ENCODE results near the gene PDCD6IP. TPM values are rescaled to one million over a fixed set of nuclear protein-coding genes. Genes with fewer than 3 reads are reported as not detected.
"Not testable (repeated sequence)": the region's sequence is repeated elsewhere in the genome, so short reads cannot be mapped to it uniquely, and the experiment has no call there.

PDCD6IP gene
- total RNA-seq, 1 experiment from 2014 or later = 205 TPM

- H3K4me3 ChIP-seq (ENCODE audit: low read depth in 2 of 2, low read length in 2 of 2) = no peak overlapping the region
- no peak for ATAC-seq
- no peak for DNase-seq (ENCODE audit: low read depth, low spot score)
- no TSS peak for BruUV-seq (replicated peaks)
- intact Hi-C loops (cut with micrococcal nuclease; ENCODE audit: unreplicated experiment) (no loop called here), in situ Hi-C loops (cut with HindIII; ENCODE audit: low pct_unique_long_range_greater_than_20kb, low sequenced_read_pairs) (no loop called here)
- ChIA-PET CTCF (no interaction called here), POLR2A (no interaction called here)
- TF ChIP-seq SIN3A (IDR thresholded peaks at IDR 0.05; ENCODE audit: borderline replicate concordance, insufficient read depth, low read depth, low read length) (no peak), TCF7L2 (IDR thresholded peaks at IDR 0.05; ENCODE audit: low read depth, low read length) (no peak), POLR2AphosphoS5 (IDR thresholded peaks at IDR 0.05; ENCODE audit: low read depth, low read length) (no peak), REST (IDR thresholded peaks at IDR 0.05; ENCODE audit: insufficient read depth in 1 of 2, low read depth in 2 of 2, low read length in 1 of 2) (no peak), CTCF (IDR thresholded peaks at IDR 0.05) (no peak)
- peaks cover 5% of the 10 kb centered on the region; the same call in 1 of the 2 replicates for H3K36me3 ChIP-seq (ENCODE audit: control insufficient read depth, insufficient read depth, low read length)
- H3K9me3 ChIP-seq (ENCODE audit: control insufficient read depth, insufficient read depth, low read depth, low read length) = no peaks in the 10 kb centered on the region
- H3K27ac ChIP-seq (ENCODE audit: low read length) = no peak overlapping the region
- no peaks in the 10 kb centered on the region for H3K27me3 ChIP-seq (ENCODE audit: control insufficient read depth, insufficient read depth, low read length)
- H3K4me1 ChIP-seq (ENCODE audit: control insufficient read depth, insufficient read depth, low read length) = no peaks in the 10 kb centered on the region
Observed at GRCh38 chr3:33840179-33840578, 41.7 kb downstream of the PDCD6IP start.

GRCh38 chr3:33848624-33849347 is 50.4 kb downstream of the PDCD6IP start:
- no TSS peak for BruUV-seq (replicated peaks)
- Histone ChIP-seq H3K27me3 (ENCODE audit: control insufficient read depth, insufficient read depth, low read length) (no peaks in the 10 kb centered on the region), H3K9me3 (ENCODE audit: control insufficient read depth, insufficient read depth, low read depth, low read length) (no peaks in the 10 kb centered on the region), H3K4me3 (ENCODE audit: low read depth in 2 of 2, low read length in 2 of 2) (no peak overlapping the region), H3K36me3 (ENCODE audit: control insufficient read depth, insufficient read depth, low read length) (no peaks in the 10 kb centered on the region; the same call in 1 of the 2 replicates), H3K4me1 (ENCODE audit: control insufficient read depth, insufficient read depth, low read length) (no peaks in the 10 kb centered on the region), H3K27ac (ENCODE audit: low read length) (no peak overlapping the region)
- intact Hi-C loops (cut with micrococcal nuclease; ENCODE audit: unreplicated experiment) (no loop called here), in situ Hi-C loops (cut with HindIII; ENCODE audit: low pct_unique_long_range_greater_than_20kb, low sequenced_read_pairs) (no loop called here)
- POLR2A ChIA-PET = interaction anchor here (0.5 kb wide), 1 partner anchor 1228 kb away, joined by 3 read pairs; no protein-coding TSS in a partner anchor
- ATAC-seq (no peak), DNase-seq (ENCODE audit: low read depth, low spot score) (no peak)
- CTCF ChIA-PET = no interaction called here
- TF ChIP-seq POLR2AphosphoS5 (IDR thresholded peaks at IDR 0.05; ENCODE audit: low read depth, low read length) = no peak
- no peak for TF ChIP-seq REST (IDR thresholded peaks at IDR 0.05; ENCODE audit: insufficient read depth in 1 of 2, low read depth in 2 of 2, low read length in 1 of 2)
- TF ChIP-seq SIN3A (IDR thresholded peaks at IDR 0.05; ENCODE audit: borderline replicate concordance, insufficient read depth, low read depth, low read length) = no peak
- no peak for TF ChIP-seq TCF7L2 (IDR thresholded peaks at IDR 0.05; ENCODE audit: low read depth, low read length)
- no peak for TF ChIP-seq CTCF (IDR thresholded peaks at IDR 0.05)

GRCh38 chr3:33850599-33850998 is 52.2 kb downstream of the PDCD6IP start:
- H3K9me3 ChIP-seq (ENCODE audit: control insufficient read depth, insufficient read depth, low read depth, low read length); intact Hi-C loops (cut with micrococcal nuclease; ENCODE audit: unreplicated experiment); H3K4me1 ChIP-seq (ENCODE audit: control insufficient read depth, insufficient read depth, low read length); H3K27ac ChIP-seq (ENCODE audit: low read length); DNase-seq (ENCODE audit: low read depth, low spot score); H3K4me3 ChIP-seq (ENCODE audit: low read depth in 2 of 2, low read length in 2 of 2); ATAC-seq; H3K27me3 ChIP-seq (ENCODE audit: control insufficient read depth, insufficient read depth, low read length); CTCF ChIA-PET; BruUV-seq (replicated peaks); H3K36me3 ChIP-seq (ENCODE audit: control insufficient read depth, insufficient read depth, low read length); in situ Hi-C loops (cut with HindIII; ENCODE audit: low pct_unique_long_range_greater_than_20kb, low sequenced_read_pairs); POLR2A ChIA-PET: not testable (repeated sequence)
